GM19397 (cell line): ENCODE data around the gene CERS2.
A peak's percentile ranks its signal among the peaks of the same experiment; 100 is the strongest.

Experiments
- ATAC-seq: cut with Tn5 transposase; IDR thresholded peaks from one replicate; pipeline ENCODE4 v1.9.1; 2021; ENCODE audit warnings: mild to moderate bottlenecking, moderate library complexity; ENCODE audit not compliant: unreplicated experiment

Gene CERS2, protein sequence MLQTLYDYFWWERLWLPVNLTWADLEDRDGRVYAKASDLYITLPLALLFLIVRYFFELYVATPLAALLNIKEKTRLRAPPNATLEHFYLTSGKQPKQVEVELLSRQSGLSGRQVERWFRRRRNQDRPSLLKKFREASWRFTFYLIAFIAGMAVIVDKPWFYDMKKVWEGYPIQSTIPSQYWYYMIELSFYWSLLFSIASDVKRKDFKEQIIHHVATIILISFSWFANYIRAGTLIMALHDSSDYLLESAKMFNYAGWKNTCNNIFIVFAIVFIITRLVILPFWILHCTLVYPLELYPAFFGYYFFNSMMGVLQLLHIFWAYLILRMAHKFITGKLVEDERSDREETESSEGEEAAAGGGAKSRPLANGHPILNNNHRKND

DNA sequence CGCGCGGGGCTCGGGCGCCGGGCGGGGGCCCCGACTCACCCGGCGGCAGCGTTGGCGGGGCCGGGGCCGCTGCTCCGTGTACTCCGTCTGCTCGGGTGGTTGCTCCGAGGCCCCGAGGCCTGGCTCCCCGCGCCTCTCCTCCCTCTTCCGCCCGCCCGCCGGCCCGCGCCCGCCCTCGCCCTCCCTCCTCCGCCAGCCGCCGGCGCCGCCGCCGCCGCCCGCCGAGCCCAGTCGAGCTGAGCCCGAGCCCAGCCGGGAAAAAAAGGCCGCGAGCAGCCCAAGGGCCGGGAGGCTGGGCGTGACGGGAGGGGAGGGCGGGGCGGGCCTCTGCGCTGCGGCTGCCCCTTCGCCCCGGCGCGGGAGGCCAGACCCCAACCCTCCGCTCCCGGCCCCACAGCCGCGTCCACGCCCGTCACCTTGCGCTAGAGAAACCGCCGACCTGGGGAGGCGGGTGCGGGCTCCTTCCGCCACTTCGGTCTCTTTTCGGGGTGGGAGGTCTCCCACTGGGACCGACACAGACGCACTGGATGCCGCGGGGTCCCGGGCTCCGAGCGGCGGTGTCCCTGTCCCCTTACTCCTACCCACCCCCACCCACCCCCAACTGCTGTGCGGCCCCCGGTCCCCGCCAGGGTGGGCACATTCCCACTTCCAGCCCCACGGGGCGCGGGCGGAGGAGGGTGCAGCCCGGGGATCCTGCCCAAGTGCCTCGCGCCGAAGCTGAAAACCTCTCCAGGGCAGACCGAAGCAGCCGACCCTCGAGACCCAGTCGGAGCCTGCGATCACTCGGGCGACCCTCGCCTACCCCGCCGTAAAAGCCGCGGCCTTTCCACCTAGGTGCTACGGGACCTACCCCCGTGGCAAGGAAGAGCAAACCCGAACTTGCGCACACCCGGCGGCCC, at the start of gene CERS2:
CERS2 (minus strand) TSS at position 256 of the 899 bp plus-strand sequence. CDS start 5,745 bp downstream, outside the sequence.
- ATAC-seq, result peak; percentile 57

DNA sequence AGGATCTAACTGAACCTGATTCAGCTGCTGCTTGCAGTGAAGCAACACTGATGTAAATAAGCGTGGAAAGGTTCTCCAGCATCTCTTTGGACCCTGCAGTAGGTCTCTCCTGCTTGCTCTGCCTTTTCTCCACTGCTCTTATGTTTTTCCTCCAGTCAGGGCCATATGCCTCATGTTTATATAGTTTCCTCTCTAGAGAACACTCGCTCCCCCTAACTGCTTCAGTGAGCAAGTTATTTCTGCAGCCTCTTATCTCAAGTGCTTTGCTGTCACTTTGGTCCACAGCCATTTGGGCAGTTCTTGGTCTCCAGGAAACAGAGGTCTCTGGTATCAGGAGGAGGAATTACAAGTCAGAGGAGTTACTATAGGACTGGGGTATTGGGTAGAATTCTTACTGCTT, 38.9 kb upstream of the CERS2 start:
- ATAC-seq, result no peak

DNA sequence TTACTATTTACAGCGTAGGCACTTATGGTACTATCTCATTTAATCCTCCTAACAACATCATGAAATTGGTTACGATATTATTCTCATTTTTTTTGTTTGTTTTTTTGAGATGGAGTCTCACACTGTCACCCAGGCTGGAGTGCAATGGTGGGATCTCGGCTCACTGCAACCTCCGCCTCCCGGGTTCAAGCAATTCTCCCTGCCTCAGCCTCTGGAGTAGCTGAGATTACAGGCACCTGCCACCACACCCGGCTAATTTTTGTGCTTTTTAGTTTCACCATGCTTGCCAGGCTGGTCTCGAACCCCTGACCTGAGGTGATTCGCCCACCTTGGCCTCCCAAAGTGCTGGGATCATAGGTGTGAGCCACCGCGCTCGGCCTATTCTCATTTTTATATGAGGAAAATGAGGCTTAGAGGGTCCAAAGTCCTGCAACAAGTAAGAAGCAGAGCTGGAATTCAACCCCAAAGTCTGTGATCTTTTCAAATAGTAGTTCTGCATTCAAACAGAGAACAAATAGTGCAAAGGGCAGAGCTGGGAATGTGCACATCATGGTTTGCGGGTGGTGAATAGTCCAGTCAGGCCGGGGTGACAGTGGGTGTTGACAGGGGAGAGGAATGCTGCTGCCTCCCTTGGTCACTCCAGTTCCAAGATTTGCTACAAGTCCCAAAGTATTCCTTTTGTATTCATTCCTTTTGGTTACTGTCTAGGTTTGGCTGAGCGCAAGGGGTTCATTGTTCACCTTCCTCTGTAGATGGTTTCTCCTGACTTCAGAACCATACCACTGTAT, 38.2 kb upstream of the CERS2 start:
- ATAC-seq, result no peak

DNA sequence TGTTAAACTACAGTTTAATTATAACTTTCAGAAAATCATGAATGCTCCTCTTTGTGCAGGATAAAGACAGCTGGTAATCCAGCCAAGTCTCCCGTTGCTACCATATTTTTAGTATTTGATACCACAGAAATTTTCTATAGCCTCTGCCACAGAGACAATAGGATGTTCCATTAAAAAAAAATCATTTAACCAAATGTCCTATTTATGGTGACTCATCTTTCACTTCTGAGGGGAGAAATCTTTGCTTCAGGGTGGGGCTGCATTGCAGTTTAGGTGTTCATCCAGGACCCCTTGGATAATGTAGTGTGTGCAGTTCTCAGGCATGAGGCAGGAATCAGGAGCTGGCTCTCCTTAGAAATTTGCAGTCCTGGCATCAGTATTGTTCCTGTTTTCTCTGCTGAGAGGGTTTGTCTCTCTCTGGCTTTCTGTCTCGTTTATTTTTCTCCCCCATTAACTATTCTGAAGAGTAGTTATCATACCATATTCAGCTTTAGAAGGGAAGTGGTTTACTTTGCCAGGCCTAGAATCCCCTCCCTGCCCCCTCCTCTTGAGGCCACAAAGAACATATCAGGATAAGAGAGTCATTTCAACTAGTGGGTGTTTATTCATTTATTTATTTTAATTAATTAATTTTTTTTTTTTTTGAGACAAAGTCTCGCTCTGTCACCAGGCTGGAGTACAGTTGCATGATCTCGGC, 36.7 kb upstream of the CERS2 start:
- no peak for ATAC-seq

DNA sequence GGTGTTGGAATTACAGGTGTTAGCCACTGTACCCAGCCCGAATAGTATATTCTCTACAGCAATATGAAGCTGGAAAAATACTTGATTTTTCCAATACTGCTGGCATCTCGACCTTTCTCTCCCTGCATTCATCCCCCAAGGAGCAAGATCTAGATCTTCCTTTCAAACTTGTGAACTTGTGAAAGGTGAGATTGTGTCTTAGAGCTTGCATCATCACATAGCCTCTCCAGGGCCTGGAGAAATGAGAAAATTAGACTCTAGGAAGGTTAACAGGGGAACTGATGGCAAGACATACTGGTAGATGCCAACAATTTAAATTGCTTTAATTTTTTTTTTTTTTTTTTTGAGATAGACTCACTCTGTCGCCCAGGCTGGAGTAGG, 35.7 kb upstream of the CERS2 start:
- no peak for ATAC-seq

DNA sequence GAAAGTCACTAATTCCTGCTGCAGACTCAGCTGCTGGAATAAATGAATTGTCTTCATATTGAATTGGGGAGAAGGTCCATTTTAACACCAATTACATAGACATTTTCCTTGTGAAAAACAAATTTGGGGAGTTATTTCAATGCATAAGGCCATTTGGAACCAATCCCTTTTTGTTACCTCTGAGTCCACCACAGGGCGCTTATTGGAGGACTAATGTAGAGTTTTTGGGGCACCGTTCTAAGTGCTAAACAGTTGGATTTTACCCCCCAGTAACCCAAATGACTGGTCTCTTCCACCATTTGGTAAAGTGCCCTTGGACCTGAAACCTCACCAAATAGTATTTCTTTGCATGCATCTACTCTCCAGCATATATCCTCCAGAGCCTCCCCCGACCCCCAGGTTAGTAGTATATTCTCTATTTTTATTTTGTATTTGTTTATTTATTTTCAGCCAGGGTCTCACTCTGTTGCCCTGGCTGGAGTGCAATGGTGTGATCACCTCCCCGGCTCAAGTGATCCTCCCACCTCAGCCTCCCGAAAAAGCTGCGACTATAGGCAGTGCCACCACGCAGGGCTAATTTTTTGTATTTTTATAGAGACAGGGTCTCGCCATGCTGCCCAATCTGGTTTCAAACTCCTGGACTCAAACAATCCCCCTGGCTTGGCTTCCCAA, 35.2 kb upstream of the CERS2 start:
- no peak for ATAC-seq

DNA sequence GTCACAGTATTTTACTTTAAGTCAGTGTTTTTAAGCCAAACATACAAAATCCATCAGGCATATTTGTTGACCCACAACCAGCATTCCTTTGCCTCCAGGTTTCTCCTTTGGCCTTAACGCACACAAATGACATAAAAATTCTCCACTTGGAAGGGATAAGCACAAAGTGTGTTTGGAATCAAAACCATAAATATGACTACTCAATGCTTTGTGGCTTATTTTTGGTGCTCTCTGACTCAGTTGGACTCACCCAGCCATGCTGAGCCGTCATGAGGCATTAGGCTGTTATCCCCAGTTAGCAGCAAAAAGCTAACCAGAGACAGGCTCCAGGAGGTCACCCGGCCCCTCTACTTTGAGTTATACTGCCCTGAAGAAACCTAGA, 34.6 kb upstream of the CERS2 start:
- no peak for ATAC-seq

DNA sequence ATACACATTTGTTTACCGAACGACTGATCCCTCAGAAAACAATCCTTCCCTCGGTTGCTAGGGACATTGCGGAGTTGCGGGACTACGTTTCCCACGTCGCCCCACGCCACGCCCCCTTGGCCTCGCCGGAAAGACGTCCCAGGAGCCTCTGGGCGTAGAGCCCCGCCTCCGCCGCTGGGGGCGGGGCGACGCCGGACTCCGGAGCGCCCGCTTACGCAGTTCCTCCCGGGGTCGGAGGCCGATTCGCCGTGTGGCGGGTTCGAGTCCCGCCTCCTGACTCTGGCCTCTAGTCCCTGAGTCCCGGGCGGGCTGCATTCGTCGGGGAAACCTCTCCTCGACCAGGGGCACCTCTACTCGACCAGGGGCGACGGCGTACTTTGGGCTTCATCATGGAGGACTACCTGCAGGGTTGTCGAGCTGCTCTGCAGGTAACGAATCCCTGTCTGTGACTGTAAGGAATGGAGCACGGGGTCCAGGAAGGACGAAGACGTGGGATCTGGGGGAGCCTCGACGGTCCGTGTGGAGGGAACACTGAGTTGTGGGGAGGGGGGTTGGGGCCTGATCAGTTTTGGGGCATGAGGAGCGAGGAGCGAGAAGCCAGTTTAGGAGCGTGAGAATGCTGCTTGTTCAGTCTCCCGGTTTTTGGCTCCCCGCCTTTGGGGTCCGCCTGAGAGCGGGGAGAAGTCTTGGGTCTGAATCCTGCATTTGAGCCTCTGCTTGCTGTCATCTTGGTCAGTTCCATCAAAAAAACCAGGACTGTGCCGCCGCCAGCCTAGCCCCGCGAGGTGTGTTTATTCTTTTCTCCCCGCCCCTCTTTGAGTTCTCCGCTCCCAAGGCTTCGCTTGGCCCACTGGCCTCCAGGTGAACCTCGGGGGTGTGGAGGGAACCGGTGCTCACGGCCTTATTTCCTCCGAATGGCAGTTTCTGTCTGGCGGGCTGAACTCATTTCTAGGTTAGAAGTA, 33.9 kb upstream of the CERS2 start, which contains the start of gene PRUNE1:
PRUNE1 (plus strand) TSS at position 206 of the 962 bp plus-strand sequence; CDS start at position 390, 184 bp downstream.
- ATAC-seq, result peak; percentile 84

DNA sequence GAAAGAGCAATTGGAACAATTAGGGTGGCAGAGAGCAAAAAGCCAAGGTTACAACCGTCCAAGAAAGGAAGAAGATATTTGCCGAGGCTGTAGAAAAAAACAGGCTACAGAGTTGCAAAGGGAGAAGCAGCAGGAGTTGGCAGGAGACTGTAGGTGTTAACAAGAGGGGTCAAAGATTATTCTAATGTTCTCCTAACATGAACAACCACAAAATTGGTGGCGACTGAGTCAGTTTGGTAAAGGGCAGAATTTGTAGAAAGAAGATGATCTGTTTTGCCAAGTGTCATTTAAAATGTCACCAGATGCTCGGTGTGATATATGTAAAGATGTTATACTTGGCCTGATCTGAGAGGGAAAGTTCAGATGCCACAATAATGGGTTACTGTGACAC, 33.2 kb upstream of the CERS2 start:
- ATAC-seq, result no peak

DNA sequence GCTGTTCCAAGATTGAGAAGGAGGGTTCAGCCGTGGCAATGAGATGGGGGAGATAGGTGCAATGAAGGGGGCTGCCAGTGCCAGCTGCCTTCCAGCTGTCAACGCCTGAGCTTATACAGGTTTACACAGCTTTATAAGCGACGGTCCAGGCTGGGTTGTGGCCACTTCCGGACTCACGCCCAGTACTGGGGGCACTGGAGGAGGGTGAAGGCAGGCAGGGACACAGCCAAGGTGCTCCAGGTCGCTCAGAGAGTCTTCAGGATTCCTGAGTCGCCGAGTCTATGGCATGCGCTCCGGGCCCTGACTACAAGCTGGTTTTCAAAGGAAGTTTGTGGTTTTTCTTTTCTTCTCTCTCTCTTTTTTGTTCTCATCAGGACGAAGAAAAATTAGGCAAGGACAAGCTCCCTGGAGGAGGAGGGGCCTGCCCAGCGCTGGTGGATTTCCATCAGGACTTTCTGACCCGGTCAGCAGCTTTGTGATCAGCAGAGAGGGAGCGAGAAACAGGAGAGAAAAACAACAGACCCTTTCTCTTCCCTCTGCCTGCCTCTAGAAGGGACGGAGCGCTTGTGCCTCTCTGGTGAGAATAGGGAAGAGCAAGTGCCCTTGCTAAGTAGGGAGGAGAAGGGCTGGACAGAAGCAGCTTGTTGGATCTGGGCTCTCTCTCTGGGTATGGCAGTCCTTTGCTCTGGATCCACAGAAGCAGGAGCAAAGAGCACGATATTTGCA, 31.9 kb upstream of the CERS2 start, which contains the start of gene MINDY1:
MINDY1 (minus strand) TSS at position 576 of the 726 bp plus-strand sequence. CDS start 4,285 bp downstream, outside the sequence.
- ATAC-seq, result no peak

DNA sequence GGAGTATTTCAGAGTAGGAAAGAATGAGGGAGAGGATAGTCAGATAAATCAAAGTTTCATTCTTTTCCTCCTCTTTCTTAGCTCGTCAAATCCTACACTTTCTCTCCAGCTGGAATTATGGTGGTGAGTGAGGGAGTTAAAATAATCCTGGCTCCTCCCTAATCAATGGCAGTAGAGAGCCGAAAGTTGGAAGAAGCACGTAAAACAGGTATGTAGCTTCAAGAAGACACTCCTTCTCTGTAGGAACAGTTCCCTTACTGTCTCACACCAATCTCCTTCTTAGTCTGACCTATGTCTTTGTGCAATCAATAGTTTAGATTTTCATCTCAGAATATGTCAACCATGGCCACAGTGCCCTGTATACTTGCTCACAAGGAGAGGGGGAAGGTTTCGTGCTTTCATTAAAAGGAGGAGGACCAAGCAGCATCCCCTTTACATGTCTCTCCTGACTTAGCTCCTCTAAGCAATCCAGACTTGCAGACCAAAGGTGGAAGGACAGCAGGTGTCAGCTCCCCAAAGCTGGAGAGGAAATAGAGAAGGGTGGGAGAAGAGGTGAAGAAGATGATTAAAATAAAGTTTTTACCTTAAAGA, 31.2 kb upstream of the CERS2 start:
- no peak for ATAC-seq

DNA sequence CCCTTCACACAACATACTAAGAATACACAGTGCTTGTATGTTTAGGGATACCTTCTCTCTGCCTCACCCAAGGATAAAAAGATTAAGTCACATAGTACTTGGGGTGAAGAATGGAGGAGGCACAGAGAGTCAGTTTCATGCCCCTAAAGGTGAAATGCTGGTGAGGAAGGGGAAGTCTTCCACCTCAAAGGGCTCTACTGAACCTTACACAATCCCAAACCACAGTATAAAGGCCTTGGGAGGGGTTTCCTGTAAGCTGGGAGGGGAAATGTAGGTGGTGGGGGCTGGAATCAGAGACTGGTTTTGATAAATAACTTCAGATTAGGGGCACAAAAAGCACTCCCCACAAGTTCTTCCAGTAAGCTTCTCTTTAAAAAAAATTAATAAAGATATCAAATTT, 28.5 kb upstream of the CERS2 start:
- no peak for ATAC-seq

DNA sequence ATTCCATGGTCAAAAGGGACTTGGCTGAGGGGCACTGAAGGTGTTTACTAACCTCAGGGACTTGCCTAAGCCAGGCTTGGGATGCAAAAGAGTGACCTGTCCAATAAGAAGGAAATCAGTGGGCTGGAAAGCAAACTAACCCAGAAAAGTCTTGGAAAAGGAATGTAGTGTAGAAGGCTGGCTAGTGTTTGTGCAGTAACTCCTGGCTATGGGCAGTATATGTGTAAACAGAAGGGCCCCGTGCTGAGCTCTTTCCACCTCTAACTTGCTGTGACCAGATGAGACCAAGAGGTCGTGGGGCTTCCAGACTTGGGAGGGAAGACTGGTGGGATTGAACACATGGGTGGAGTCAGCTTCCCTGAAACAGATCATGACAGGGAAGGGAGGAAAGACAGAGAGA, 28.0 kb upstream of the CERS2 start:
- ATAC-seq, result no peak

DNA sequence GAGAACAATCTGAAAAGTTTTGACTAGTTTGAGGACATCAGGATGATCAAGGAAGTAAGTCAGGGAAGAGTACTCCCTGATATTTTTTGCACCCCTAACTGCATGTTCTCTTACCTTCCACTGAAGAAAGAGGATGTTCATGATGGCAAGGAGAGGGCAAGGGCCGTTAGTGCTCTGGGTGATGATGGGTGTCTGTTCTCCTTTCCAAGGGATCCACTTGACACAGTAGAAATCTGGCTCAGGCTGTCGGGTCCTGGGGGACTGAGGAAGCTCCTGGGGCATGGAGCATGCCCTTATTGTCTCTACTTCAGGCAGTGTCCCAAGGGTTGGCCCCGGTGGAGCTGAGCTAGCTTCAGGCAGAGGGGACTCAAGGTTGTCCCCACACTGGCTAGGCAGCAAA, 27.4 kb upstream of the CERS2 start:
- ATAC-seq, result no peak

DNA sequence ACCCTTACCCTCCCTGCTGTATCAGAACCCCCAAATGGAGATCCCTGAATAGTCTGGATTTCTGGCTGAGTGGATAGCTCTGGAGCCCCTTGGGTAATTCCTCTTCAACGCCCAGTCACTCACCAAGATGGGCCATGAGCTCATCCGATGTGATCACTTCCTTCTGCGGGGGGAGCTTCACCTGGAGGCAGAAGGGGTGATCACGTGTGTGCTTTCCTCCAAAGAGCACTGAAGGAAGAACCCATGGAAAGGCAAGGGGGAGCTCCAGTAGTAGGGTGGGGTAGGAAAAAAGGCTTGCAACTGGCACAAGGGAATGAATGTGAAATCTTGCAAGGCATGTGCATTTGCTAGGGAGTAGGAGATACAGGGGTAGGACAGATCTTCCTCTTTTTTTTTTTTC, 27.0 kb upstream of the CERS2 start:
- ATAC-seq, result no peak

DNA sequence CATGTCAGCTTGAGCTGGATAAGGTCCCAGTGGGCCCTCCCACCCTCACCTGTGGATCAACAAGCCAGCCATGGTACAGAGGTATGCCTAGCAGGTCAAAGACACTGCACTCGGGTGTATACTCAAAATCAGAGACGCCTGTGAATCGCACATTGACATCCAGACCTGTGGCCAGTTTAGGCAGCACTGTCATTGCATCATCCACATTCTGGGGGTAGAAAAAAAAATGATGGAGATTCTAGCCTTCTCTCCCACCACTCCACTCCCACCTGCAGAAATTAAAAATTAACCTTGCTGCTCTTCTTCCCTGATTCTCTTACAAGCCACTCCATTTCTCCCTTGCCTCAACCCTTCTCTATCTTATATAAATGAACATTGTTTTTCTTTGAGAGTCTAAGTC, 25.8 kb upstream of the CERS2 start:
- no peak for ATAC-seq

DNA sequence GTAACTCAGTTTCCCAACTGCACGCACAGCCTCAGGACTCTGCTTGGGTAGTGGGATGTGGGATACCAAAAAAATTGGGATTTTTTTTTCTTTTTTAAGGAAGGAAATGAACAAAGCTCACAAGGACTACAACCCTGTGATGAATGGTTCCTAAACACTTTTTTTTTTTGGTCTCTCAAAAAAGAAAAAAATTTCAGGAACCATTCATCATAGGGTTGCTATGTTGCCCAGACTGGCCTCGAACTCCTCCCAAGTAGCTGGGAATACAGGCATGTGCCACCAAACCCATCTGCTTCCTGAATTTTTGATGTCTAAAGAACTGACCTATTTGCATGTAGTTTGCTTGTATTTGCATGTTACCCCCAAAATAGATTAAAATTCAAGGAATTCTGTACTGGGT, 25.3 kb upstream of the CERS2 start:
- ATAC-seq, result no peak
